GM12878 (cell line): ENCODE results near the gene LGALS8. TPM values are rescaled to one million over a fixed set of nuclear protein-coding genes. Genes with fewer than 3 reads are reported as not detected.

Experiments
- ATAC-seq: fragments of 200-7000 bp; cut with Tn5 transposase; 3 replicates; pipeline ENCODE4 v1.9.1; 2020; ENCODE audit warnings: mild to moderate bottlenecking, moderate library complexity
- BruUV-seq: library from RNA; stranded (reverse); fragments of 400-500 nt; replicated peaks from 2 replicates; lab custom pipeline; 2021; lab: Mats Ljungman, UMichigan
- CTCF ChIA-PET: fragments of 300-600 bp; sonication (Branson Sonifier 250); formaldehyde crosslinking; extraction: SDS; loops from one replicate; lab custom pipeline; 2021; ENCODE audit warnings: inconsistent platforms; lab: Yijun Ruan, JAX
- POLR2A ChIA-PET: fragments of 350-600 bp; formaldehyde crosslinking; extraction: SDS; loops from one replicate; lab custom pipeline; 2021; ENCODE audit warnings: inconsistent platforms; lab: Charles Lee
- RAD21 ChIA-PET: fragments of 300-600 bp; sonication (Branson Sonifier 250); formaldehyde crosslinking; loops from one replicate; lab custom pipeline; 2023; ENCODE audit warnings: antibody characterized with exemption; ENCODE audit not compliant: unreplicated experiment; lab: Charles Lee
- SMC1A ChIA-PET: fragments of 300-600 bp; sonication (Branson Sonifier 250); formaldehyde crosslinking; loops from one replicate; lab custom pipeline; 2023; ENCODE audit not compliant: unreplicated experiment, uncharacterized antibody; lab: Charles Lee
- DNase-seq: peaks from one replicate; pipeline ENCODE4 v3.0.0-alpha.2; 2011; ENCODE audit warnings: low read depth, low spot score
- FAIRE-seq: peaks from 3 replicates; lab custom pipeline; 2011; peaks lifted over from hg19 to GRCh38; lab: Jason Lieb, UNC
- H2AFZ ChIP-seq: 2 replicates; pipeline ENCODE4 v1.6.0; 2011; ENCODE audit warnings: low read depth, low read length, control low read depth; ENCODE audit not compliant: control insufficient read depth
- H3K27ac ChIP-seq: 2 replicates; pipeline ENCODE4 v1.5.1; 2011; ENCODE audit warnings: control low read depth; ENCODE audit not compliant: control insufficient read depth, insufficient read depth
- H3K27me3 ChIP-seq, 2 experiments: replicated peaks in 1 of 2; 2 replicates each; pipeline versions ENCODE4 v1.6.0 to v1.6.1; 2011; ENCODE audit warnings: low read length in 1 of 2; ENCODE audit not compliant: control insufficient read depth in 2 of 2, insufficient read depth in 2 of 2
- H3K36me3 ChIP-seq, 2 experiments: 2 replicates each; pipeline ENCODE4 v1.5.1; 2011; ENCODE audit warnings: low read length in 1 of 2; ENCODE audit not compliant: control insufficient read depth in 2 of 2, insufficient read depth in 2 of 2
- H3K4me1 ChIP-seq: 2 replicates; pipeline ENCODE4 v1.6.1; 2011; ENCODE audit warnings: mild to moderate bottlenecking, low read length, moderate library complexity, mixed read lengths; ENCODE audit not compliant: control insufficient read depth, insufficient read depth
- H3K4me2 ChIP-seq: 2 replicates; pipeline ENCODE4 v1.6.0; 2011; ENCODE audit warnings: control low read depth; ENCODE audit not compliant: control insufficient read depth, insufficient read depth
- H3K4me3 ChIP-seq: fragments of 200-600 bp; sonication (generic); 2 replicates; pipeline ENCODE4 v1.5.1; 2016
- H3K79me2 ChIP-seq: 2 replicates; pipeline ENCODE4 v1.6.0; 2011; ENCODE audit warnings: low read length; ENCODE audit not compliant: control insufficient read depth, insufficient read depth
- H3K9ac ChIP-seq: 2 replicates; pipeline ENCODE4 v1.8.0; 2011; ENCODE audit warnings: low read length, control low read depth, mixed read lengths; ENCODE audit not compliant: control insufficient read depth, insufficient read depth
- H3K9me3 ChIP-seq: replicated peaks from 3 replicates; pipeline ENCODE4 v1.5.1; 2011; ENCODE audit warnings: mild to moderate bottlenecking, low read length; ENCODE audit not compliant: control insufficient read depth, insufficient read depth
- H4K20me1 ChIP-seq: 2 replicates; pipeline ENCODE4 v1.6.0; 2011; ENCODE audit not compliant: control insufficient read depth, insufficient read depth
- EGR1 ChIP-seq, 2 experiments: IDR thresholded peaks; 1 replicate in 1 of 2; 2 replicates in 1 of 2; pipeline ENCODE4 v1.6.1; 2011 to 2012; ENCODE audit warnings: low read depth in 2 of 2, low read length in 2 of 2, borderline replicate concordance in 1 of 2, mild to moderate bottlenecking in 1 of 2, moderate library complexity in 1 of 2
- ESRRA ChIP-seq: IDR thresholded peaks from 2 replicates; pipeline ENCODE4 v1.6.1; 2012; ENCODE audit warnings: mild to moderate bottlenecking, low read length, improper control_type of control experiment
- EZH2 ChIP-seq: IDR thresholded peaks from 2 replicates; pipeline ENCODE4 v1.6.1; 2012; ENCODE audit warnings: low read depth, mild to moderate bottlenecking, control low read depth, inconsistent platforms, low read length, borderline replicate concordance; ENCODE audit not compliant: control insufficient read depth
- MEF2A ChIP-seq: IDR thresholded peaks from 2 replicates; pipeline ENCODE4 v1.6.1; 2011; ENCODE audit warnings: low read depth, mild to moderate bottlenecking, low read length, moderate library complexity; ENCODE audit not compliant: insufficient read depth
- NFYA ChIP-seq: IDR thresholded peaks from 2 replicates; pipeline ENCODE4 v1.6.1; 2011; ENCODE audit warnings: low read depth, mild to moderate bottlenecking, low read length, improper control_type of control experiment, borderline replicate concordance
- NFYB ChIP-seq: IDR thresholded peaks from 2 replicates; pipeline ENCODE4 v1.6.1; 2011; ENCODE audit warnings: low read depth, mild to moderate bottlenecking, low read length, improper control_type of control experiment, moderate library complexity; ENCODE audit not compliant: insufficient read depth
- PML ChIP-seq: IDR thresholded peaks from 2 replicates; pipeline ENCODE4 v1.6.1; 2012; ENCODE audit warnings: low read length, inconsistent platforms
- RUNX3 ChIP-seq: IDR thresholded peaks from 2 replicates; pipeline ENCODE4 v1.6.1; 2012; ENCODE audit warnings: low read length, inconsistent platforms
- SIX5 ChIP-seq: IDR thresholded peaks from 2 replicates; pipeline ENCODE4 v1.6.1; 2011; ENCODE audit warnings: mild to moderate bottlenecking, low read depth, low read length, moderate library complexity; ENCODE audit not compliant: severe bottlenecking
- SMAD1 ChIP-seq: fragments of 450-650 bp; IDR thresholded peaks from 2 replicates; pipeline ENCODE4 v1.6.1; 2018; ENCODE audit warnings: mild to moderate bottlenecking, low read depth; ENCODE audit not compliant: partially characterized antibody
- SMARCA5 ChIP-seq: fragments of 450-650 bp; IDR thresholded peaks from 2 replicates; pipeline ENCODE4 v1.6.1; 2017; ENCODE audit warnings: mild to moderate bottlenecking
- SP1 ChIP-seq: IDR thresholded peaks from one replicate; pipeline ENCODE4 v1.6.1; 2011; ENCODE audit warnings: low read depth, low read length
- STAT3 ChIP-seq: IDR thresholded peaks from 2 replicates; pipeline ENCODE4 v1.6.1; 2011; ENCODE audit warnings: low read depth, low read length, improper control_type of control experiment
- SUPT20H ChIP-seq: IDR thresholded peaks from 2 replicates; pipeline ENCODE4 v1.6.1; 2011; ENCODE audit warnings: low read depth, mild to moderate bottlenecking, low read length, moderate library complexity, borderline replicate concordance; ENCODE audit not compliant: control insufficient read depth
- YBX1 ChIP-seq: fragments of 450-650 bp; IDR thresholded peaks from 2 replicates; pipeline ENCODE4 v1.6.1; 2016; ENCODE audit warnings: antibody characterized with exemption
- ZNF622 ChIP-seq: fragments of 450-650 bp; IDR thresholded peaks from 2 replicates; pipeline ENCODE4 v1.6.1; 2017; ENCODE audit warnings: mild to moderate bottlenecking, inconsistent platforms
- ZSCAN29 ChIP-seq: fragments of 450-650 bp; IDR thresholded peaks from 2 replicates; pipeline ENCODE4 v1.6.1; 2017; ENCODE audit warnings: mild to moderate bottlenecking, moderate library complexity
- WGBS: methylation state at CpG from one replicate; pipeline ENCODE4 v1.1.6; 2016; ENCODE audit warnings: low lambda C conversion rate; ENCODE audit not compliant: insufficient replicate concordance, insufficient coverage; ENCODE audit errors: missing lambda C conversion rate; 5-methylcytosine and 5-hydroxymethylcytosine counted together
- in situ Hi-C: fragments of 300-500 bp; cut with MboI; formaldehyde crosslinking; loops from 9 replicates; pipeline ENCODE4 v1.14.3; 2018; ENCODE audit warnings: mixed read lengths
- intact Hi-C: fragments of 100-400 bp; cut with micrococcal nuclease; formaldehyde crosslinking; loops from one replicate; pipeline ENCODE4 v1.14.2; 2022; ENCODE audit not compliant: unreplicated experiment
- polyA plus RNA-seq, 11 experiments: library from polyadenylated mRNA; depleted of rRNA in 4 of 11; unstranded in 6 of 11; stranded (reverse) in 5 of 11; fragments of >200 nt; fragmentation: Nextera tagmentation in 4 of 11; fragmentation: Illumina TruSeq in 1 of 11; extraction: Ambion mirVana in 4 of 11; extraction: Trizol in 1 of 11; gene quantifications; 1 replicate in 1 of 11; 2 replicates in 10 of 11; pipeline versions ENCODE4 v1.2.1 to v1.2.3, GENCODE V29; 2011 to 2016; ENCODE audit warnings: inconsistent platforms in 2 of 11, missing spikeins in 2 of 11, low read depth in 1 of 11
- total RNA-seq, 4 experiments: library from RNA; depleted of rRNA in 3 of 4; stranded (reverse); fragments of >200 nt in 3 of 4; fragmentation: Illumina TruSeq in 1 of 4; extraction: Trizol in 1 of 4; gene quantifications; 2 replicates each; pipeline versions ENCODE4 v1.2.1 to v1.2.3, GENCODE V29; 2013 to 2021
- TF ChIP-seq, protein P1 (sequence below): fragments of 450-650 bp; IDR thresholded peaks from 2 replicates; pipeline ENCODE4 v1.6.1; 2018; ENCODE audit warnings: mild to moderate bottlenecking, low read depth, moderate library complexity; ENCODE audit not compliant: partially characterized antibody

Gene LGALS8
- total and polyA plus RNA-seq, 10 of the 15 experiments (the other 5 are each of a cell fraction or from before 2014, with no cell fraction given), result 15.4 to 86.5 (median 19.2) TPM

DNA sequence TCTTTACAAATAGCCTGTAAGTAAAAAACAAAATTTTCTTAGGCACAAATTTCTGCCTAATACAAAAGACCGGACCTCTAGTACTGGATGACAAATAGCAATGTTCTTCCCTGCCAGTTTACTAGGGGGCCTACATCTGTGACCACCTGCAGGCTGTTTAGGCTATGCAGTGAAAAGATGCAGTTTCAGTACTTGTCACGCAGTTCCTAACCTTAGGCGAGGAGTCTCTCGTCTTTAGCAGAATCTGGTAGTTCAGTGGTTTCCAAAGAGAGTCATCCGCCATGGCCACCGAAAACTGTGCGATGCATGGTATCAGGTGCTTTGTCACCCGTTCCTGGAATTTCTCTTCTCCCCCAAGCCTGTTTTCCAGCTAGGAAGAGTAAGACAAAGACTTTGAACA, 29.6 kb downstream of the LGALS8 start:
- in situ Hi-C loops, result no loop called here
- Histone ChIP-seq H3K36me3 (peaks cover 16 to 64% of the 10 kb centered on the region in 2 experiments), H2AFZ (no peak overlapping the region), H3K9ac (no peak overlapping the region), H3K27ac (no peak overlapping the region), H3K4me2 (no peak overlapping the region), H3K9me3 (no peaks in the 10 kb centered on the region)
- 69% methylated on average over 8 of the region's 8 CpGs for WGBS
- no TSS peak for BruUV-seq
- no peak for DNase-seq
- SMC1A ChIA-PET, result no interaction called here
- FAIRE-seq, result no peak
- TF ChIP-seq SMAD1 (no peak), PML (no peak), EZH2 (no peak), SP1 (no peak), NFYA (no peak), SIX5 (no peak)
- TF ChIP-seq, all 136 proteins: peak for 0
- H3K4me1 ChIP-seq, result no peaks in the 10 kb centered on the region
- CTCF ChIA-PET, result no interaction called here
- H3K4me3 ChIP-seq, result no peak overlapping the region
- POLR2A ChIA-PET, result no interaction called here
- RAD21 ChIA-PET, result no interaction called here
- intact Hi-C loops, result no loop called here
- H3K27me3 ChIP-seq, result no peaks in the 10 kb centered on the region
- no peaks in the 10 kb centered on the region for H3K79me2 ChIP-seq
- no peak for ATAC-seq
- H4K20me1 ChIP-seq, result no peaks in the 10 kb centered on the region

DNA sequence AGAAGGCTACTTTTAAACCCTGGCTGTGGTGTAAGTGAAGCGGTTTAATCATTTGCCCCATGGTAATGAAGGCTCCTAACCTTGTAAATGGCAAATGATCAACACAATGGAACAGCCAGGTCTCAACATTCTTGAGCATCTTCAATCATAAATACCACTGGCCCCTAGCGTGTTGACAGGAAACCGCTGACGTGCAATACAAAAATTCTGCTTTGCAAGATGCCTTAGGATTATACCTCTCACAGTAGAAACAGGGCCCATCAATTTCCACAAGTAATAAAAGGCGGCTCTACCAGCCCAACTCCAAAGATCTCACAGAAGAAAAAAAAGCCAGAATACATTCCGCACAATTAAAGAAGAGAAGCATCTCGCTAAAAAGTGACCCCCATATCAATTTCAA, 32.8 kb downstream of the LGALS8 start:
- Histone ChIP-seq H4K20me1 (no peaks in the 10 kb centered on the region), H2AFZ (no peak overlapping the region), H3K4me3 (no peak overlapping the region), H3K9ac (no peak overlapping the region), H3K4me1 (no peaks in the 10 kb centered on the region), H3K27ac (no peak overlapping the region), H3K79me2 (no peaks in the 10 kb centered on the region), H3K9me3 (no peaks in the 10 kb centered on the region), H3K4me2 (no peak overlapping the region), H3K36me3 (peaks cover 14 to 50% of the 10 kb centered on the region in 2 experiments), H3K27me3 (no peaks in the 10 kb centered on the region)
- BruUV-seq, result no TSS peak
- over 99% methylated on average over 7 of the region's 7 CpGs for WGBS
- DNase-seq, result no peak
- ChIA-PET POLR2A (no interaction called here), CTCF (no interaction called here), SMC1A (no interaction called here), RAD21 (no interaction called here)
- intact Hi-C loops, result no loop called here
- in situ Hi-C loops, result no loop called here
- ATAC-seq, result no peak
- no peak for FAIRE-seq
- no peak for TF ChIP-seq MEF2A
- no peak for TF ChIP-seq RUNX3
- no peak for TF ChIP-seq EGR1 (IDR thresholded peaks at IDR 0.05; ENCODE audit: borderline replicate concordance in 1 of 2, low read depth in 2 of 2, low read length in 2 of 2)
- no peak for TF ChIP-seq STAT3
- TF ChIP-seq SUPT20H, result no peak
- TF ChIP-seq, protein P1, sequence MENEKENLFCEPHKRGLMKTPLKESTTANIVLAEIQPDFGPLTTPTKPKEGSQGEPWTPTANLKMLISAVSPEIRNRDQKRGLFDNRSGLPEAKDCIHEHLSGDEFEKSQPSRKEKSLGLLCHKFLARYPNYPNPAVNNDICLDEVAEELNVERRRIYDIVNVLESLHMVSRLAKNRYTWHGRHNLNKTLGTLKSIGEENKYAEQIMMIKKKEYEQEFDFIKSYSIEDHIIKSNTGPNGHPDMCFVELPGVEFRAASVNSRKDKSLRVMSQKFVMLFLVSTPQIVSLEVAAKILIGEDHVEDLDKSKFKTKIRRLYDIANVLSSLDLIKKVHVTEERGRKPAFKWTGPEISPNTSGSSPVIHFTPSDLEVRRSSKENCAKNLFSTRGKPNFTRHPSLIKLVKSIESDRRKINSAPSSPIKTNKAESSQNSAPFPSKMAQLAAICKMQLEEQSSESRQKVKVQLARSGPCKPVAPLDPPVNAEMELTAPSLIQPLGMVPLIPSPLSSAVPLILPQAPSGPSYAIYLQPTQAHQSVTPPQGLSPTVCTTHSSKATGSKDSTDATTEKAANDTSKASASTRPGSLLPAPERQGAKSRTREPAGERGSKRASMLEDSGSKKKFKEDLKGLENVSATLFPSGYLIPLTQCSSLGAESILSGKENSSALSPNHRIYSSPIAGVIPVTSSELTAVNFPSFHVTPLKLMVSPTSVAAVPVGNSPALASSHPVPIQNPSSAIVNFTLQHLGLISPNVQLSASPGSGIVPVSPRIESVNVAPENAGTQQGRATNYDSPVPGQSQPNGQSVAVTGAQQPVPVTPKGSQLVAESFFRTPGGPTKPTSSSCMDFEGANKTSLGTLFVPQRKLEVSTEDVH, result no peak
- TF ChIP-seq ZNF622, result no peak
- no peak for TF ChIP-seq SMARCA5
- TF ChIP-seq YBX1, result no peak
- TF ChIP-seq ZSCAN29, result no peak
- TF ChIP-seq NFYB, result no peak
- no peak for TF ChIP-seq ESRRA
